GM19467 (cell line): ENCODE measurements around the gene LRP1B.

Experiments
- ATAC-seq: cut with Tn5 transposase; IDR thresholded peaks from one replicate; pipeline ENCODE4 v1.9.1; 2021; ENCODE audit warnings: mild to moderate bottlenecking, moderate library complexity; ENCODE audit not compliant: unreplicated experiment

The LRP1B gene

DNA sequence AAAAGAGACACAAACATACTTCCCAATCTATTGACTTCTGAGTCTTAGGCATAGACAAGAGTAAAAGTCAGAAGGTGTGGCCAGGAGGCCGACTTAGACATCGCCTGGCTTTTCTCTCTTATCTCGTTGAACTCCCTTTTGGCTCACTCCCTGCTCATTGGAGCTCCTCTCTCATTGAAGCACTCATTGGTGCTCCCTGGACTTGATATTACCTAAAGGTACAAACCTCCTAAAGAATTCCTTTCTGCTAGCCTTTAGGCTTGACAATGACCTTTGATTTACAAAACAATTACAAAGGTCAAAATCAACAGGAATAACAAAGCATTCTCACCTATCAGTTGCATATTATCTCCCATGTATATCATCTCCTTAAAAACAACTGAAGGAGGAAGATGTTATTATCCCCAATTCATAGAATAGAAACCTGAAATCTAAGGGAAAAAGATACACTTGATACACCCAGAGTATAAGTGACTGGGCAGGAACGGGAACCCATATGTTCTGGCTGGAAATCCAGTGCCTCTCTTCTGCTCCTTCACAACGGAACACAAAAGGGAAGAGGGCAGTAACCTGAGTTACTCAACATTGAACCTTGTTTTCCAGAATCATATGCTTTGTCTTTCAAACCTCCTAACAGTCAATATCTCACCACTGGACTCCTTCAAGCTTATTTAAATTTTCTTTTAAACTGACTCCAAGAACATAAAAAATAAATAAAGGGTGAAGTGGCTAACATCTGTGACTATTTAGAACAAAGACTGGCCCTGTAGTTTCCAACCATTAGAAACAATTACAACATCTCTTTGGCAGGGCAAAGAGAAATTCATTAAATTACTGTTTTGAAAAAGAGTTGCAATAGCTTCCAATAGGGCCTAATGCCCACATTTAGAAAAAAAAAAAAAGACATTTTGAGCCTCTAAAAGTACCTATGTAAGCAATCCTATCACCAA lies 1247.9 kb downstream of the LRP1B start:
- ATAC-seq: no peak

DNA sequence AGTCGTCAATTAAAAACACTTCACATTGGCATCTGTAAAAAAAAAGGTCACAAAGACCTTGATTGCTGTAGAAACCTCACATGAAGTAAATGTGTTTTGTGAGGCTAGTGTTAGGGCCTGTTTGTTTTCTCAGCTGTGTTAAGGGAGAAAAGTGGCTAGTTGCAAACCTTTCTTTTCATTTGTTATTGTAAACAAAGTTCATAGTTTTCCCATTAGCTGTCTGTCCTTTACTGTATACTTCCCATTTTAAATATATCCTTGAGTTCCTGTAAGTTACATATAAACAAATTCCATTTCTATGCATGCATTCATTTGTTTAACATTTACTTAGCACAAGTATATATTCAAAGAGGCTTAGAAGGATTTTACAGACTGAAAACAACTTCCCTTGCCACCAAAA lies 1250.2 kb downstream of the LRP1B start:
- ATAC-seq: no peak

DNA sequence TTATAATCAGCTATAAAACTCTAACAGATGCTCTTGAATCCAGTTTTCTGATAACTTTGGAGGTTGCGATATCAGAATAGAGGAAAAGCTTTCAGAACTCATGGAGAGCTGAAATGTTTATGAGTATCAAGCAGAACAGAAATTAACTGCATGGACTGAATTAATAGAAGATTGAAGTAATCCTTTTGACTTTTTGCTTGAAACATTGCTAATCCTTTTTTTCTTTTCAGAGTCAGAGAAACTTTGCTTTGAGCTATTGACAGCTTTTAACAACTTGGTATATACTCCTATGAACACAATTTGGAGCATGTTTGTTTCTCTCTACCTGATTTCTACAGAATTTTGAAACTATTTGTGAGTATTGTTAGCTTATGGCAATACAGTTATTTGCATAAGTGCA lies 1254.8 kb downstream of the LRP1B start:
- ATAC-seq: no peak

DNA sequence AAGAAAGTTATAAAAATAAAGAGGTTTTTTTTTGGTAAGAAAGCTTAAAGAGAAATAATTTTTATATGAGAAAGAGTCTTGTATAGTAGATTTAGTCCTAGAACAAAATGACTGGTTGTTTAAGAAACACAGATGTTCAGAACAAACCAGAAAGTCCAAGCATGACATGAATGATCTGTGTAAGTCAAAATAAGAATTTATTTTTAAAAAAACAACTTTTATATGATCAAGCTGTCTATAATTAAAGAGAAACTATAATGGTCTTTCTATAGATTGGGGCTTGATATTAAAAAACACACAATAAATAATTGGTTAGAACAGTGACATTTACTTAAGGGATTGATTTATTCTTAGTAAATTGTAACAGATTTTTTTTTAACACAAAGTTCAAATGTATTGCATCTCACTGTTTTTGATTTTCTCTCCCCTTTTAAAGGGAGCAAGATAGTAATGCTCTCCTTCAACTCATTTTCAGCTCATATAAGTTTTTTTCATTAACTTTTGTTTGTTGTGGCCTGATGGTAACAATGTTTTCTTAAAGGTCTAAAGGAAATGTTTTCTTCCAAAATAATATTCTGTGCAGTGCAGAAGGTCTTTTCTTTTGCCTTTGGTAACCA lies 1256.8 kb downstream of the LRP1B start:
- no peak for ATAC-seq

DNA sequence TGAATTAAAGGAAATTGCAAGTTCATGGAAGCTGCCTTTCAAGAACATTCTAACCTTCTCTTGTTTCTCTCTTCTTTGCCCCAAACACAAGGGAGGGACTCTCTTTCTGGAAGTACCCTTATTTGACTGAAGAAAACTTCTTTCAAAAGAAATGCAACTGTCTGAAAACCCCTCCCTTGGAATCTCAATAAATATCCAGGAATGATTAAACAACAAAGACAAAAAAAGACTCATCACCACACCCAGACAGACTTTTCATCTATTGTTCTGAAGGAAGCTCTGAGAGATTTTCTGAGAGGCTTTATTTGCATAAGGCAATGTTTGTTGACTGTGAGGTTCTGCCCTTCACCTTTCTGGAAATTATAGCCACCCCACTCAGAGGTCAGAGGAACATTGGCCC lies 1260.9 kb downstream of the LRP1B start:
- no peak for ATAC-seq

DNA sequence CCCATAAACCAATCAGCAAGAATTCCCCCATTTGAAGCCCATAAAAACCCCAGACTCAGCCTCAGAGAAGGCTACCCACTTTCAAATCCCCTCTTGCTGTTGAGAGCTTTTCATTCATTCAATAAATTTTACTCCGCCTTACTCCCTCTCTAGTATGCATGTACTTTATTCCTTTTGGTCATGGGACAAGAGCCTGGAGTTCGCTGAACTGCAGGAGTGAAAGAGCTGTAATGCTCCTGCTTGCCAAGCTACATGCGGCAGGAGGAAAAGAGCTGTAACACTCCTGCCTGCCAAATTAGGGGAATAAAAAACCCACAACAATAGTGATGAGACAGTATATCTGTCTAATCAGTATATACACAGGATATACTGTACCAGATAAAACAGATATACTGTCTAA lies 1261.7 kb downstream of the LRP1B start:
- no peak for ATAC-seq

DNA sequence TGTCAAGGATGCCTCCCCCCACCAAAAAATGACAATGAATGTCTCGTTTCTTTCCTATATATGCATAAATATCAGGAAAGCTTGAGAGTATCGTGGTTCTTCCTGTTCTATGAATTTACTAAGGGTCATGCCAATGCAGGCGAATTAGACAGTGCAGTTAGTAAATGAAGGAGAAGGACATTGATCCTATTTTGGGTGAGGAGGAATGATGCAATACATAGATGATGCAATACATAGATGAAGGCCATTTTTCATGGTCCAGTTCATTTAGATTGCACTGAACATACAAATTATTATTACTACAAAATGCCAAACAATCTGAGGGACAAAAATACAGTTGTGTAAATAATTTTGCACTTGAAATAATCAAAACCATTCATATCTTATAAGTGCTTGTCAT lies 1265.0 kb downstream of the LRP1B start:
- ATAC-seq: no peak

DNA sequence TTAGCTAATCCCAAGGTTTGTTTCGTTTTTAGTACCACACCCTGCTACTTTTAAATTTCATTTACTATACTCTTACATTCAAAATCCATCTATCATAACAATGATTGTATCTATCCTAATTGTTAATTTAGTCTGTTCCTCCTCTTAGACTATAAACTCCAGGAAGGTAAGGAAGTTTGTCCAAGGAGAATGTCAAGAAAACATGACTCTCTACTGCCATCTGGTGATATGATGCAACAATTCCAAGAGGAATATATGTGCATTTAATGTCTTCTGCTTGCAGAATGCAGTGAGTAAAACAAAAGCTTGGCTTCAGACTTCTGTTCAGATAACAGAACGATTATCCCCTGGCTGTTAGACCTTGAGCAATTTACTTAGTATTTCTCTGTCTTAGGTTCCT lies 1267.1 kb downstream of the LRP1B start:
- peak; percentile 60 for ATAC-seq

DNA sequence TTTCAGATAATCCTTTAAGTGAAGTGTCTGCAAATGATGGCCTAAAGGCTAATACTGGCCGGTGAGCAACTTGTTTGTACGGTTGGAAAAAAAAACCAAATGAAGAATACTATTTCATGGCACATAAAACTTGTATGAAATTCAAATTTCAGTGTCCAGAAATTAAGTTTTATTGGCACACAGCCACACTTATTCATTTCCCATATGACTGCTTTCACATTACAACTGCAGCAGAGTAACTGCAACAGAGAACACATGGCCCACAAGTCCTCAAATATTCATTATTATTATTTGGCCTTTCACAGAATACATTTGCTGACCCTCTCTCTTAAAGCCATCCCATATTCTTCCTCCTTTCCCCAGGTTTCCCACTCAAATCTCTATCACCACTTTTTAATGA lies 1268.6 kb downstream of the LRP1B start:
- no peak for ATAC-seq

DNA sequence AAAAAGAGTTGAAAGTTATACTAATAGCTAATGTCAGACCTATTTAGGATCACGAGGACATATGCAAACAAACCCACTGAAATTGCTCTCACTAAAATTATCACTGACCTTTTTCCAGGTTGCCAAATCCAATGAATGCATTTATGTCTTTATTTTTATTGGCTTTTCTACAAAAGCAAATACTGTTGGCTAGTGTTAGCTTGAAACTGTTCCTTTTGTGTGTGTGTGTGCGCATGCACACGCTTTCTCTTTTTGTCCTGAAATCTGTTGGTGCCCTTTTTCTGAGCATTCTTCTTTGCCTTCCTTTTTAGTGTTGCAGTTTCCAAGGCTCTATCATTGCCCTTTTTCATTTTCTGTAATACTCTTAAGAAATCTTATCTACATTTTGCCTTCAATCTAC lies 1269.2 kb downstream of the LRP1B start:
- ATAC-seq: no peak

DNA sequence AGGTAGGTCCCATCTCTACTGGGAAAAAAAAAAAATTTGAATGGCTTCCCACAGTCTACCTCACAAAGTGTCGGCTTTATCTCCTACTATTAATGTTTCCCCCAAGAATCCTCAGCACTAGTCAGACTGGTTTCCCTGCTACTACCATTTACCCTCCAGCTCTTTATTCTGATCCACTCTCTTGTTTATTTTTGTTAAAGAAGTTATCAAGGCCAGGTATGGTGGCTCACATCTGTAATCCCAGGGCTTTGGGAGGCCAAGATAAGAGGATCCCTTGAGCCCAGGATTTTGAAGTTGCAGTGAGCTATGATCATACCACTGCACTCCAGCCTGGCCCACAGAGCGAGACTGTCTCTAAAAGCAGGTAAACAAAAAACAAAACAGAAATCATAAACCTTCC lies 1275.3 kb downstream of the LRP1B start:
- no peak for ATAC-seq

DNA sequence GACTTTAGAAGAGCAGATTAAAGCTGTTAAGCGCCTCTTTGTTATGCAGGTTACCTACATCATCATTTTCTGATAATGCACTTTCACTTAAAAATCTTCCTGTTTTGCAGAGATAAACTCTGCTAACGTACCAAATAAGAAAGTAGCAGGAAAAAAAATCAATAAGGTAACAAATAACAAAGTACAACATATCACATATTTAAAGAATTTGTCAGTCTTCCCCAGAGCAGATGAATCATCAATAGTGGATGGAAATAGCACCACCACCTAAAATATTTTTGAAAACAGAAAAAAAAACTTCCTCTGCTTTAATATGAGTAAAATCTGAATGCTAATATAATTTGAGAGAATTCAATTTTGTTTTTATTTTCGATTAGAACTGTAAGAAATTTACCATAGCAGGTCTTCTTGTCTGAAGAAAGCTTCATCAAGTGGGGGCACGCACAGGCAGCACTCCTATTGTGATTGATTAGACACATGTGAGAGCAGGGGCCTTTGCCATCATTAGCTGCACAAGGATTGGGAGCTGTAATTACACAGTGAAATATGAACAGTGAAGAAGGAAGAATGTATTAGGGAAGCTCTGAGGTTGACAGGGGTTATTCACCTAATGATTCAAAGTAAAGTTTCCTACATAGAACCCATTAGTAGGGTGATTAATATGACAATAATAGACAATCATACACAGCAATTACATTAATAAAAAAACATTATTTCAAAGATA lies 1279.4 kb downstream of the LRP1B start:
- ATAC-seq: no peak

DNA sequence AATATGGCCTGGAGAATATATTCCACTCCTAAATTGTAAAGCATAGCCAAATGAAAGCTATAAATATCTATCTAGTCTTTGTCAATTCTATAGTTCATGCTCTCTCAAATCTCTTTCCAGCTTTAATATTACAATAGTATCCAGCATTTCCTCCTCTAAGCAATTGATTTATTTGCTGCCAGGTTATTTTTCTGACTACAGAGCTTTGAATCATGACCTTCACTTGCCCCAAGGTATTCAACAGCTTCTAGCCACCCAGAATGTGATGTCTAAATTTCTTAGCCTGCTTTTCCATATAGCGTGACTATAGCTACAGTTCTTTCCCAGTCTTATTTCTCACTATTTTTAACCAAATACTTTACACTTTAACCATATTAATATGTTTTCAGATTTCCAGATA lies 1287.6 kb downstream of the LRP1B start:
- no peak for ATAC-seq

DNA sequence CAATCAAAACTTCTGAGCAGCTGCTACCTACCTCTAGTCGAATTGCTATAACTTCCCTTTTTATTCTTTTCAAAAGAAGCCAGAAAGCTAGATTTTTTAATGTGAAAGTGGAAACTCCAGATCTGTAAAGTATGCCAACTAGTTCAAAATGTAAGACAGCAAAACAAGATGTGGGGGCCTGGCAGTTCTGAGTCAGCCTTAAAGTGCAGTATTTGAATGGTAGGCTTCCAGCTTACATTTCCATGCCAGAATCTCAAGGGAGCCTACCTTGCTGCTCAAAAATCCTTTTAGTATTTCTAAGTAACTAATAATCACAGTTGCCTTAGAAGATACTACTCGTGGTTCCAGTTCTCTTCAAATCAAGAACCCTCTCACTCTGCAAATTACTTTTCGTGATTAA lies 1288.7 kb downstream of the LRP1B start:
- ATAC-seq: no peak

DNA sequence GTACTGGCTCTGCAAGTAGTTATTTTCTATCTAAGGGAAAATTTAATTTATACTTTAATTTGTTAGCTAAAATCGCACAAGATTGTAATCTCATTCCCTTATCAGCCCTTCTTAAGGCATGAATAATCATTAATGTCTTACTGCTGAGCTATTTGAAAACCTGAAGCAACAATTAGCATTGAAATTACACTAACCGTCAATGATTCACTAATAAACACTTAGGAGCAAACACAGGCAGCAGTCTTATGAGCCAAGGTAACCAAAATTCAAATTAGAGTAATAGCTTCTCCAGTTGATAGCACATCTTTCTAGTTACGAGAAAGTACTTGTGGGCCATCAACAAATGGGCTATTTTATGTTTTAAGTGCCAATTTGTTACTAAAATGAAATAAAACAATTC lies 1289.7 kb downstream of the LRP1B start:
- no peak for ATAC-seq

DNA sequence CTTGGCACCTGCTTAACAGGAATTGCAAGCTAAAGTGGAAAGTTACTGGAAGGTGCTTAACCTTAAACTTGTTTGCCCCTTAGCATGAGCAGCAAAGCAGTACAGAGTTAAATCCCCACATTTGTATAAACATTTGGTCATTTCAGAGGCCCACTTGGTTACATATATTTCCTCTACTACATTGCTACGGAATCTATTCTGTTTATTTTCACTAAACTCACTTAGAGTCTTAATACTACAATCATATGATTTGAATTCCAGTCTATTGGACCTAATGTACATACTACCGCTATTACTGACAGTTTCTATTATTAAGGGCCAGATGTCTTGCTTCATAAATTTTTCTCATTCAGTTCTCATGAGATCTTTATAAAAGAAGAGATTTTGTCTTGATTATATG lies 1294.0 kb downstream of the LRP1B start:
- no peak for ATAC-seq

DNA sequence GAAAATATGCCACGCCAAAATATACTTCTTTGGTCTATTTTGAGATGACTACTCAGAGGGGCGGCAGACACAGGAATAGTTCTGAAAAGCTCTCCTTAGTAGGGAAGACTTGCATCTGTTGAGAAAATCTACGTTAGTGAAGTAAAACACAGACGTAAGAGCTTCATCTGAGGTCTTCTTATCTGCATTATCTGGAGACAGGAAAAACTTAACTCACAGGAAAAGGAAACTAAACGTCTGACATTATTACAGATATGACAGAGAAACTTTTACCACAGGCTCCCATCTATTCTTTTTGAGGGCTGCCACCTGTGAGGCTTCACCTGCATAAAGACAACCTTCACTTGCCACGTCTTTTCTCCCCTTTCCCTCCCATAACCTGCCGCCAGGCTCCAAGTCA lies 1295.7 kb downstream of the LRP1B start:
- ATAC-seq: no peak

DNA sequence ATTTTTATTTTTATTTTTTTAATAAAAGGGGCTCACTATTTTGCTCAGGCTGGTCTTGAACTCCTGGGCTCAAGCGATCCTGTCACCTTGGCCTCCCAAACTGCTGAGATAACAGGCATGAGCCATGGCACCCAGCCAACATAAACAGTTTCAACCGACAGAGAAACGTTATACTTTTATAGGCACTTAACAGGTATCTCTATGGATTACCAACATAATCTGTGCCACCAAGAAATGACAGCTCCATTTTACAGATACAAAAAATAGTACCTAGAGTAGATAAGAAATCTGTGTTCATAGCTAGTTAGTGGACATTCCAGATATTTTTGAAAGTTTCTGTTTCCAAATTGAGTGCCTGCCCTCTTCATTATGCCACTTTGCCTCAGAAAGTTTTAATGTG lies 1316.7 kb downstream of the LRP1B start:
- ATAC-seq: no peak

DNA sequence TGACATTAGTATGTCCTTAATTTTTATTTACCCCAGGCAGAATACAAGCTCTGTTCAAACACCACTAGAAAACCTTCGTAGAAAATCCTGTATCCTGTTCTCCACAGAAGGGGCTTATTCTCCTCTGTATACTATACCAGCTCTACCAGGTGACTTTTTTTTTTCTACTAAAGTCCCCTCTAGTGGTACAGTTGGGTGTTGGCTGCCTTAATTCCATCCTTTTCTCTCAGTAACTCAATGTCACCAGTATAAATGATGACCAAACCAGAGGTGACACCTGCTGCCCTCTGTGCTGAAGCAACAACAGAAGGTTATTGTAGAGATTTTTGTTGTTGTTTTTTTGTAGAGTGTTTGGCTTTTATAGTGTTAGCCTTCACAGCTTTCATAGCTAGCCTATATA lies 1322.0 kb downstream of the LRP1B start:
- peak; percentile 75 for ATAC-seq

DNA sequence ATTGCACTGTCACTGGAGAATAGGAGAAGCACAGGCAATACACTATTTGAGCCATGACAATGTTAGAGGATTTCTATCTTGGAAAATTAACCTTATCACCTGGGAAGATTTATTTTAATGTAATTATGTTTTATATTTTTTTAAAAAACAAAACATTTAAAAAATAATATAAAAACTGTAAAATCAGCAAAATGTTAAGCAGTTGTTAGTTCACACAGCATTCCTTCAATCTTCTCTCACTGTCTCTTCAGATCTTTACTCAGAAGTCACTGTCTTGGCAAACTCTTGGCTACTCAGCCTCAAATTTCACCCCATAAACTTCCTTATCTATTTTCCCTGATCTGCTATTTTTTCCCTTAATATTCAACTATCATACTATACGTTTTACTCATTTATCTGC lies 1322.6 kb downstream of the LRP1B start:
- no peak for ATAC-seq

DNA sequence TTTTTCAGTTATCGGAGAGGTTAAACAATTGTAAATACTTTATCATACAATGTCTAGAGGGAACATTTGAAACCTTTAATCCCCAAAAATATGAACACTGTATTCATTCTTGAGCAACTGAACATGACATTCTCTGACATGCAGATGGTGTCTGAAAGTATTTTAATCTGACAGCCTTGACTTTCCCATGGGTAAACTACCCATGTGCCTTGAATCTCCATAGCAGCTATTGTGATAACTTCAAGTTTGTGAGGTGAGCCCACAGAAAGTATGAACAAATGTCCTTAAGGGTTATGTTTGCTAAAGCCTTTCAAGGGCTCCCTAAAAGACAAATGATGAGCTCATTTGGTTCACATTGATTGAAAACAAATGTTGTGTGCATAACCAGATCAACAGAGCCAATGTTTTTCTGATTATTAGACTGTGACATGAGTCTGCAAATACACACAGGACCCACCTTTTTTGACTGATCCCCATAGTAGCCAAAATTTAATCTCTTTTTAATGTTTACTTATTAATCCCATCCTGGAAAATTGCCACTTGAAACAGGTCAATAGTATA lies 1326.0 kb downstream of the LRP1B start:
- ATAC-seq: no peak

DNA sequence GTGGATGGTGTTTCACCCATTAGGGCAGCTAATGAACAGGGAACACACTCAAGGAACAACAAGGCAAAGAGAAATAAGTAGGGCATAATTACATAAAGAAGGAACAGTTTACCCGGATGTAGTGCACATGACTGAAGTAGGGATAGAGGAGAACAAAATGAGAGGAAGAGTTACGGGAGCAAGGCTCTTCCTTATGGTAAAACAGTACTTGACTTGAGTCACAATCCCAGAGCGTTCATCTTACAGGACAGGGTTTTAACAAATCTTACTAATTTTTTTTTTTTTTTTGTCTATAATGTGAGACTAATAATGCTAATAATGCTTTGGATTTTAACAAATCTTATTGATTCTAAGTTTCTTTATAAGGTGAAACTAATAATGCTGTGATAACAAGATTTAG lies 1329.5 kb downstream of the LRP1B start:
- ATAC-seq: no peak
